Esophagus squamous epithelium (tissue), 4 donors: Measurements from ENCODE around the gene E4F1.

Experiments
- POLR2A ChIP-seq, 4 donors: fragments of 450-650 bp; IDR thresholded peaks; one replicate each; pipeline ENCODE4 v1.6.1; 2017; ENCODE audit warnings: antibody characterized with exemption in 4 of 4, mild to moderate bottlenecking in 4 of 4, moderate library complexity in 3 of 4
- TF ChIP-seq, protein P1 (sequence below), 6 experiments: fragments of 450-650 bp in 4 of 6; fragments of 200-600 bp in 2 of 6; sonication (generic) in 2 of 6; IDR thresholded peaks; one replicate each; pipeline ENCODE4 v1.5.1; 2016 to 2019; ENCODE audit warnings: antibody characterized with exemption in 6 of 6, mild to moderate bottlenecking in 4 of 6, moderate library complexity in 4 of 6

DNA sequence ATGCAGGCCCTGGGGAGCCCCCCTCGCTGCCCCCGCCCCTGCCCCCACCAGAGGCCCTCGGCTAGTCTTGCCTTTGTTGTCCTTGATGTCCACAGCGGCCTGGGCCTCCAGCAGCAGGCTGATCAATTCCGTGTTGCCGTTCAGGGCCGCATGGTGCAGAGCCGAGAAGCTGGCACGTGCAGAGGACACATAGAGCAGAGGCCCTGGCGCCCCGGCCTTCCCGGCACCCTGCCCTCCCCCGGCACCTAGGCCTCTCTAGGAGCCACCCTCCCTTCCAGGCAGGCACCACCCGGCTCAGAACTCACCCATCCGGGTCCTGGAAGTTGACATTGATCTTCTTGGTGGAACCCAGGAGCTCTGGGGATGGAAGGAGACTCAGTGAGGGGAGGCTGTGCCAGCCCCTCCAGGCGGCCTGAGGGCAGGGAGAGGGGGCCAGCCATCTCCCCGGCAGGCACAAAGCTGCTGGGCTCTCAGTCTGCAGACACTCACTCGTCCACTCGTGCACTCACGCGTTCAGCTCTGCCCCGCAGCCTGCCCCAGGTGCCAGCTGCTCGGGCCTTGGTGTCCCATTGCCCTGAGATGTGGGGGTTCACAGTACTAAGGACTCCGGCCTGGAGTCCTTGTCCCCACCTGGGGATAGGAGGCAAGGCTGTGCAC lies 33.3 kb upstream of the E4F1 start:
- TF ChIP-seq POLR2A (IDR thresholded peaks at IDR 0.05) = no peak
- TF ChIP-seq, protein P1, sequence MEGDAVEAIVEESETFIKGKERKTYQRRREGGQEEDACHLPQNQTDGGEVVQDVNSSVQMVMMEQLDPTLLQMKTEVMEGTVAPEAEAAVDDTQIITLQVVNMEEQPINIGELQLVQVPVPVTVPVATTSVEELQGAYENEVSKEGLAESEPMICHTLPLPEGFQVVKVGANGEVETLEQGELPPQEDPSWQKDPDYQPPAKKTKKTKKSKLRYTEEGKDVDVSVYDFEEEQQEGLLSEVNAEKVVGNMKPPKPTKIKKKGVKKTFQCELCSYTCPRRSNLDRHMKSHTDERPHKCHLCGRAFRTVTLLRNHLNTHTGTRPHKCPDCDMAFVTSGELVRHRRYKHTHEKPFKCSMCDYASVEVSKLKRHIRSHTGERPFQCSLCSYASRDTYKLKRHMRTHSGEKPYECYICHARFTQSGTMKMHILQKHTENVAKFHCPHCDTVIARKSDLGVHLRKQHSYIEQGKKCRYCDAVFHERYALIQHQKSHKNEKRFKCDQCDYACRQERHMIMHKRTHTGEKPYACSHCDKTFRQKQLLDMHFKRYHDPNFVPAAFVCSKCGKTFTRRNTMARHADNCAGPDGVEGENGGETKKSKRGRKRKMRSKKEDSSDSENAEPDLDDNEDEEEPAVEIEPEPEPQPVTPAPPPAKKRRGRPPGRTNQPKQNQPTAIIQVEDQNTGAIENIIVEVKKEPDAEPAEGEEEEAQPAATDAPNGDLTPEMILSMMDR (IDR thresholded peaks at IDR 0.05) = no peak
